Esophagus (tissue), 2 donors: ENCODE results near the gene KIF4B. TPM values are rescaled to one million over a fixed set of nuclear protein-coding genes. Genes with fewer than 3 reads are reported as not detected.
"Not testable (repeated sequence)": the region's sequence is repeated elsewhere in the genome, so short reads cannot be mapped to it uniquely, and the experiment has no call there.

Experiments used
- H3K27ac ChIP-seq, 2 donors: one replicate each; pipeline ENCODE4 v1.5.1; 2013; ENCODE audit warnings: low read depth in 2 of 2, mild to moderate bottlenecking in 2 of 2, inconsistent platforms in 1 of 2, low read length in 1 of 2, moderate library complexity in 1 of 2
- H3K27me3 ChIP-seq, 2 donors: one replicate each; pipeline ENCODE4 v1.6.1; 2013; ENCODE audit warnings: low read length in 2 of 2, control low read depth in 1 of 2, mild to moderate bottlenecking in 1 of 2; ENCODE audit not compliant: insufficient read depth in 2 of 2, control insufficient read depth in 1 of 2
- H3K36me3 ChIP-seq, 2 donors: one replicate each; pipeline ENCODE4 v1.6.1; 2013; ENCODE audit warnings: low read length in 1 of 2; ENCODE audit not compliant: control insufficient read depth in 2 of 2, insufficient read depth in 2 of 2
- H3K4me1 ChIP-seq, 2 donors: one replicate each; pipeline ENCODE4 v1.6.1; 2013; ENCODE audit warnings: low read length in 1 of 2; ENCODE audit not compliant: control insufficient read depth in 2 of 2, insufficient read depth in 2 of 2
- H3K4me3 ChIP-seq, 2 donors: one replicate each; pipeline ENCODE4 v1.5.1; 2013; ENCODE audit warnings: low read length in 2 of 2, mild to moderate bottlenecking in 2 of 2, low read depth in 1 of 2, moderate library complexity in 1 of 2
- H3K9me3 ChIP-seq, 2 donors: one replicate each; pipeline ENCODE4 v1.6.1; 2013; ENCODE audit warnings: mild to moderate bottlenecking in 2 of 2, low read depth in 1 of 2, low read length in 1 of 2, moderate library complexity in 1 of 2; ENCODE audit not compliant: control insufficient read depth in 2 of 2, insufficient read depth in 1 of 2
- whole genome bisulfite sequencing, 2 donors: extraction: QIAGEN DNeasy Blood & Tissue Kit; methylation state at CpG; one replicate each; pipeline ENCODE4 v1.1.7; 2013; 5-methylcytosine and 5-hydroxymethylcytosine counted together
- polyA plus RNA-seq, 2 donors: library from polyadenylated mRNA; stranded (reverse); fragments of 200-250 nt; gene quantifications; one replicate each; pipeline ENCODE4 v1.2.3, GENCODE V29; 2013
- donor health status: healthy with polysubstance abuse.
- donor health status: Bipolar disorder and iron deficiency.

The KIF4B gene
- polyA plus RNA-seq, 2 donors = not detected

- no peaks in the 10 kb centered on the region for H3K27me3 ChIP-seq
- no peaks in the 10 kb centered on the region for H3K36me3 ChIP-seq
- H3K9me3 ChIP-seq = peaks cover 0 to 6% of the 10 kb centered on the region in 2 donors
- no peak overlapping the region for H3K4me3 ChIP-seq
- H3K27ac ChIP-seq = no peak overlapping the region
- H3K4me1 ChIP-seq = no peaks in the 10 kb centered on the region
- WGBS, 2 donors = 79 to 93% methylated on average over 1 of the region's 1 CpG
These were observed 36.1 kb upstream of the KIF4B start for GRCh38 chr5:154977409-154977808.

- not testable (repeated sequence) for H3K27ac ChIP-seq, H3K27me3 ChIP-seq, H3K4me3 ChIP-seq, H3K4me1 ChIP-seq, H3K9me3 ChIP-seq, H3K36me3 ChIP-seq
- 86 to 95% methylated on average over 2 of the region's 2 CpGs for WGBS, 2 donors
These were observed 35.3 kb upstream of the KIF4B start for GRCh38 chr5:154978294-154978693.

GRCh38 chr5:154984946-154985516 is 28.5 kb upstream of the KIF4B start:
- H3K4me1 ChIP-seq = no peaks in the 10 kb centered on the region
- H3K9me3 ChIP-seq = no peaks in the 10 kb centered on the region
- no peaks in the 10 kb centered on the region for H3K36me3 ChIP-seq
- H3K27ac ChIP-seq = no peak overlapping the region
- 66 to 73% methylated on average over 8 of the region's 8 CpGs for WGBS, 2 donors
- H3K4me3 ChIP-seq = no peak overlapping the region
- no peaks in the 10 kb centered on the region for H3K27me3 ChIP-seq

- Histone ChIP-seq H3K4me1 (no peaks in the 10 kb centered on the region), H3K27ac (no peak overlapping the region)
- 64 to 66% methylated on average over 4 of the region's 4 CpGs for WGBS, 2 donors
These were observed 27.4 kb upstream of the KIF4B start for GRCh38 chr5:154986151-154986550.

GRCh38 chr5:154989626-154990025 is 23.9 kb upstream of the KIF4B start:
- no peaks in the 10 kb centered on the region for H3K36me3 ChIP-seq
- no peaks in the 10 kb centered on the region for H3K4me1 ChIP-seq
- H3K9me3 ChIP-seq = no peaks in the 10 kb centered on the region
- 41 to 54% methylated on average over 2 of the region's 2 CpGs for WGBS, 2 donors
- H3K4me3 ChIP-seq = no peak overlapping the region
- H3K27me3 ChIP-seq = no peaks in the 10 kb centered on the region
- H3K27ac ChIP-seq = no peak overlapping the region

More at GRCh38 chr5:154986151-154986550, 27.4 kb upstream of the KIF4B start:
- Histone ChIP-seq H3K4me3 (no peak overlapping the region), H3K36me3 (no peaks in the 10 kb centered on the region), H3K27me3 (no peaks in the 10 kb centered on the region), H3K9me3 (no peaks in the 10 kb centered on the region)

- Histone ChIP-seq H3K27me3 (no peaks in the 10 kb centered on the region), H3K9me3 (peaks cover 0 to 3% of the 10 kb centered on the region in 2 donors), H3K4me3 (no peak overlapping the region), H3K36me3 (no peaks in the 10 kb centered on the region), H3K27ac (no peak overlapping the region), H3K4me1 (no peaks in the 10 kb centered on the region)
- 45 to 57% methylated on average over 2 of the region's 2 CpGs for WGBS, 2 donors
These were observed 20.1 kb upstream of the KIF4B start for GRCh38 chr5:154993461-154993860.

GRCh38 chr5:154995679-154996078 is 17.9 kb upstream of the KIF4B start:
- 57% methylated on average over 4 of the region's 4 CpGs for WGBS, 2 donors
- Histone ChIP-seq H3K27ac (no peak overlapping the region), H3K9me3 (peaks cover 0 to 3% of the 10 kb centered on the region in 2 donors), H3K4me1 (no peaks in the 10 kb centered on the region), H3K36me3 (no peaks in the 10 kb centered on the region), H3K4me3 (no peak overlapping the region), H3K27me3 (no peaks in the 10 kb centered on the region)

- Histone ChIP-seq H3K4me3 (no peak overlapping the region), H3K27ac (no peak overlapping the region)
- WGBS, 2 donors = 63 to 78% methylated on average over 5 of the region's 5 CpGs
These were observed 15.8 kb upstream of the KIF4B start for GRCh38 chr5:154997746-154998145.

GRCh38 chr5:154999865-155000264 is 13.7 kb upstream of the KIF4B start:
- H3K4me1 ChIP-seq = no peaks in the 10 kb centered on the region
- 81 to 85% methylated on average over 5 of the region's 5 CpGs for WGBS, 2 donors
- H3K27ac ChIP-seq = no peak overlapping the region
- no peak overlapping the region for H3K4me3 ChIP-seq
- H3K36me3 ChIP-seq = no peaks in the 10 kb centered on the region
- H3K27me3 ChIP-seq = no peaks in the 10 kb centered on the region
- peaks cover 0 to 3% of the 10 kb centered on the region in 2 donors for H3K9me3 ChIP-seq

More at GRCh38 chr5:154997746-154998145, 15.8 kb upstream of the KIF4B start:
- Histone ChIP-seq H3K27me3 (no peaks in the 10 kb centered on the region), H3K36me3 (no peaks in the 10 kb centered on the region), H3K4me1 (no peaks in the 10 kb centered on the region), H3K9me3 (peaks cover 0 to 3% of the 10 kb centered on the region in 2 donors)

- Histone ChIP-seq H3K4me1 (no peaks in the 10 kb centered on the region), H3K9me3 (no peaks in the 10 kb centered on the region)
These were observed 12.0 kb upstream of the KIF4B start for GRCh38 chr5:155001523-155001922.

More at GRCh38 chr5:155001523-155001922, 12.0 kb upstream of the KIF4B start:
- 86 to 87% methylated on average over 4 of the region's 4 CpGs for WGBS, 2 donors
- no peaks in the 10 kb centered on the region for H3K27me3 ChIP-seq
- no peaks in the 10 kb centered on the region for H3K36me3 ChIP-seq
- H3K27ac ChIP-seq = no peak overlapping the region
- H3K4me3 ChIP-seq = no peak overlapping the region
